Measurements from ENCODE around the gene RTL1. TPM values are rescaled to one million over a fixed set of nuclear protein-coding genes. Genes with fewer than 3 reads are reported as not detected.

The RTL1 gene
- total RNA-seq, 1 donor from 2014 or later = not detected

DNA sequence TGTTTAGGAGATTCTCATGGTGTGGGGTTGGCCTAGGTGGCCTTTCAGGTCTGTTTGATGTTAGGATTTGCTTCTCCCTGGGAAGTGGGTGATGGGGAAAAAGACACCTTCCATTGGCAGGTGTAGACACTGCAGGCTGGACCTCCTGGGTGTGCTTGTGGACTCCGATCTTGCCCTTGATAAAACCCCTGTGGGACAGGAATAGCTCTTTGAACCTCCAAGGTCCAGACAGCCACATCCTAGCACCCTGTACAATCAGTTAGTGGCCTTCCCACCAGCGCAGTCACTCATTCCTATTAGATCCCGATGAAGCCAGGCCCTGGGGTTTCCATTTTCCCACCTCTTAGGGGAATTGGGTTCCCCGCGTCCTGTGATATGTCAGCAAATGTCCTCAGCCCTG lies 49.1 kb downstream of the RTL1 start:
- no peak for ATAC-seq
- DNase-seq (ENCODE audit: low spot score) = no peak

- ATAC-seq (no peak), DNase-seq (ENCODE audit: low spot score) (no peak)
Measured at GRCh38 chr14:100851946-100852620, 51.4 kb downstream of the RTL1 start.

- DNase-seq (ENCODE audit: low spot score) = no peak
- no peak for ATAC-seq
Measured at GRCh38 chr14:100851586-100851916, 52.0 kb downstream of the RTL1 start.

DNA sequence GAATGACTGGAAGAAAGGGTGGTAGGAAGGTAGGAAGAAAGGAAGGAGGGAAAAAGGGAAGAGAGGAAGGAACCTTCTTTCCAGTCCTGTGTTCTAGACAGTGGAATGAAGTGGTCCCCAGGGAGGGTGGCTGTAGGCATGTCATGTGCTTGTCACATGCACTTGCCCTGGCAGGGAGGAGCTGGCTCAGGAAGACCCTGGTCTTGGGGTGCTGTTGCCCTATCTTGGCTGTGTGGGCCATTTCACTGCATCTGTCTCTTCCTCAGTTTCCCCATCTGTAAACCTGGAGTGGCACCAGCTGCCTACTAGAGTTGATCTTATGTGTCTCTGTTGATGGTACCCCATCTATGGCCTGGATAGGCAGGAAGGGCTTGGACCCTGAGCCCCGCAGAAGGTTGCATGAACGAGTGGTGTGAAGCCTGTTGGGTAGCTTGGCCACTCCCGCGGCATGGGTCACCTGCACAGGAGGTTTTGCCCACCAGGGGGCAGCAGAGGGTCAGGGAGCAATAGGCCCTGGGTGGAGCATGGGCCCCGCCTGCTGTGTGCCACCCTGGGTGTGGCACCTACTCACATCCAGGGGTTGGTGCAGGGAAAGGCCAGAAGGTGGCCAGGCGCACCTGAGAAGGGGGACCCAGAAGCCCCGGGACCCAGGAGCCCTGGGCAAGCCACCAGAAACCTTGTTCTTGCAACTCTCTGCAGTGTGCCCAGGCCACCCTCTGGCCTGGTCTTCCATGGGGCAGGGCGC lies 52.5 kb downstream of the RTL1 start:
- ATAC-seq (peak; percentile 99), DNase-seq (ENCODE audit: low spot score) (peak; percentile 83)

- no peak for DNase-seq (ENCODE audit: low spot score)
- no peak for ATAC-seq
Measured at GRCh38 chr14:100849115-100849781, 54.3 kb downstream of the RTL1 start.

DNA sequence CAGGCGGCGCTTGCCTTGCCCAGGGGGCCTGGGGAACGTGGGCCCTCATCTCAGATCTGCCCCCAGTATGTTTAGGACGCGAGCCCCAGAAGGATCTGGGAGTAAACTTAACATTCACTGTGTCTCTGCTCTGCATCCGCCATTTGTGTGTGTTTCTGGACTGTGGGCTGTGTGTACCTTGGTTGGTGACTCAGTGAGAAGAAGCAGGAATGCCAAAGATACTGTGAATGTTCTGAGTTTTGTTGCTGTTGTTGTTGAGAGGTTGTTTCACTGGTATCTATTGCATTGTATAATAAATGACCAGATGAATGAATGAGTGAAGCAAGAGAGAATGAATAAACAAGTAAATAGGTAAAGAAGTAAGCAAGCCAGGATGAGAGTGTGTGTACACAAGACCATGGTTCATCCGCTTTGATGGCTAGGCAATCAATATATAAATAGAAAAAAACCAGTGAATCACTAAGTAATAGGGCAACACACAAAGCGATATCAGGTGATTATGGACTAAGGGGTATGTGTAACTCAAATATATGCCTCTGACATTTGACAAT lies 57.1 kb downstream of the RTL1 start:
- ATAC-seq (no peak), DNase-seq (ENCODE audit: low spot score) (no peak)

DNA sequence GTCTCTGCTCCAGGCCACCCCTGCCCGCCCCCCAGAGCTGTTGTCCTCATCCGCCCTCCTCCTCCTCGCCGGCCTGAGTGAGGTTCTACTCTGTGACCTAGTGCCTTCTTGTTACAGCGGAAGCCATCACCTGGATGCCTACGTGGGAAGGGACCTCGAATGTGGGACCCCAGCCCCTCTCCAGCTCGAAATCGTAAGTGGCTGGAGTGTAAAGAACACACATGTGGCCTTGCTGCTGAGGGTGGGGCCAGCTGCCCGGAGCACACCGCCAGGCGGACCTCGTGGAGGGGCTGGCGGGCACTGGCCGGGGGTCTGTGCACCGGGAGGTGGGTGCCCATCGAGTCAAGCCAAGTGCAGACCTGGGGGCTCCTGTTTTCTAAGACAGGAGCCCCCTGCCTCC lies 58.2 kb downstream of the RTL1 start:
- no peak for ATAC-seq
- DNase-seq (ENCODE audit: low spot score) = no peak

DNA sequence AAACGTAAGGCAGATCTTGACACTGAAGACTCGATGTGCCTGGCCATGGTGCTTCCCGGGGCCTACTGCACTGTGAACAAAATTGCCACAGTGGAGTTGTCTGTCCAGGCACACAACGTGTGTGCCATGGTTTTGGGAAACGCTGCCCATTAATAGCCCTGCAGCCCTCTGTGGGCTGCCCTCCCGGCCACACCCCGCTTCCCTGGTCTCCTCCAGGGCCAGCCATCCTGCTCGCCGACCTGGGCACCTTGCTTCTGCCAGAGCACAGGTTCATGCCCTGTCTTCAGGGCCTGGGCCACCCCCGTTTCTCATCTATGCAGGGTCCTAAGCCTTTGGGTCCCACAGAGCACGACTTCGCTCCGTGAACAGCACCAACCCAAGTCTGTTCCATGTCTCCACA lies 58.7 kb downstream of the RTL1 start:
- DNase-seq (ENCODE audit: low spot score) (no peak), ATAC-seq (no peak)

DNA sequence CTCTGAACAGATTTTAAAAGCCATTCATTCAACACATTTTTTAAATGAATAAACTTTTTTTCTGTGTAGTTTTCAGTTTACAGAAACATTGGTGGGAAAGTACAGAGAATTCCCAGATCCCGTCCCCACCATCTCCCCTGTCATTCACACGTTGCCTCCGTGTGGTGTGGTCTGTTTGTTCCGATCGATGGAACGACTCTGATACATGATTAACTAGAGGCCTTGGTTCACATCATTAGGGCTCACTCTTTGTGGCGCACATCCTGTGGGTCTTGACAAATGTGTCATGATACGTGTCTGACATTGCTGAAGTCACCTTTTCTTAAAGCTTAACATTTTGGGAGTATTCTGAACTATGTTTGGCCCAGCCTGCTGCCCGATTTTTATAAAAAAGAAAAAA lies 59.1 kb downstream of the RTL1 start:
- ATAC-seq (no peak), DNase-seq (ENCODE audit: low spot score) (no peak)

DNA sequence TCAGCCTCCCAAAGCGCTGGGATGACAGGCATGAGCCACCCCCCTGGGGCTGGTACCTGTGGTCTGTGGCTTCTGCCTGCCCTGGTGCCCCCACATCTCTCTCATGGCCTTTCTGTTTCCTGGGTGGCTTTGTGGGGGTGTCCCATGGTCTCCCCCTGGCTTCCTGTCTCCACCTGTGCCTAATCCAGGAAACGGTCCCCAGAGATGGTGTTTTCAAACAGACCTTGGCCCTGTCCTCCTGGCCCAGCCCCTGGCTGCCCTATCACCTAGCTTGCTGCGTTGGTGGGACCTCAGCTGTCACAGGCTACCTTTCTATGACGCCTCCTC lies 59.5 kb downstream of the RTL1 start:
- ATAC-seq (no peak), DNase-seq (ENCODE audit: low spot score) (no peak)

GRCh38 chr14:100842799-100843198 lies 60.7 kb downstream of the RTL1 start:
- ATAC-seq (no peak), DNase-seq (ENCODE audit: low spot score) (no peak)

- no peak for ATAC-seq
- DNase-seq (ENCODE audit: low spot score) = no peak
Measured at GRCh38 chr14:100841761-100842403, 61.6 kb downstream of the RTL1 start.

GRCh38 chr14:100841066-100841760 lies 62.3 kb downstream of the RTL1 start:
- ATAC-seq (no peak), DNase-seq (ENCODE audit: low spot score) (no peak)

- DNase-seq (ENCODE audit: low spot score) (no peak), ATAC-seq (no peak)
Measured at GRCh38 chr14:100840286-100841065, 63.0 kb downstream of the RTL1 start.

DNA sequence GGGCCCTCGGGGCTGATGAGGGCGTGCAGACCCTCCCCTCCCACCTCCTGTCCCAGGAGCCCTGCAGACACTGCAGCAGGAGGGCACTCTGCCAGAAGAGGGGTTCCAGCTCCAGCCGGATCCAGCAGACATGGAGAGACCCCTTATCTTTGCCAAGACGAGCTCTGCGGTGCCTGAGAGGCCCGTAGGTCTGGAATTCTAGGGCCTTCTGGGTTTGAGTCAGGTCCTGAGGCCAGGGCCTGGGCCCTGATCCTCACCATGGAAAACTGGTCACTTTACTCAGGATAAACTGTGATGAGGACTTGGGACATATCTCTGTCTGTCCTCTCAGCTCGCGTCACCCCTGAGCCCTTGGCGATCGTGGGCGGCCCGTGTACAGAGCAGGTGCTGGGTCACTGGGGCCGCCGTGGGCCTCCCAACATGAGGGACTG lies 63.8 kb downstream of the RTL1 start:
- DNase-seq (ENCODE audit: low spot score) (no peak), ATAC-seq (no peak)

DNA sequence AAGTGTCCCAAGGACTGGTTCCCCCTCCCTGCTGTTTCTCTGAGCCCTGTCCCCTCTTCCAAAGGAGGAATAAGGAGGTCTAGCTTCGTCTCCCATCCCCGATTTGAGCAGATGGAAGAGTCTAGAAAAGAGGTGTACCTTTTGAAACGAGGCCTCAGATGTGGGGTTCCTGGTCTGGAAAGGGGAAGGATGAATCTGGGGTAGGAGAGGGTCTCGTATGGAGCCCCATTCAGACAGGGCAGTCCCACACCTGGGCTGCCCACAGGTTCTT lies 64.3 kb downstream of the RTL1 start:
- DNase-seq (ENCODE audit: low spot score) = no peak

GRCh38 chr14:100838493-100839314 lies 64.8 kb downstream of the RTL1 start:
- ATAC-seq (no peak), DNase-seq (ENCODE audit: low spot score) (no peak)

More for the DNA sequence above, 64.3 kb downstream of the RTL1 start:
- no peak for ATAC-seq

DNA sequence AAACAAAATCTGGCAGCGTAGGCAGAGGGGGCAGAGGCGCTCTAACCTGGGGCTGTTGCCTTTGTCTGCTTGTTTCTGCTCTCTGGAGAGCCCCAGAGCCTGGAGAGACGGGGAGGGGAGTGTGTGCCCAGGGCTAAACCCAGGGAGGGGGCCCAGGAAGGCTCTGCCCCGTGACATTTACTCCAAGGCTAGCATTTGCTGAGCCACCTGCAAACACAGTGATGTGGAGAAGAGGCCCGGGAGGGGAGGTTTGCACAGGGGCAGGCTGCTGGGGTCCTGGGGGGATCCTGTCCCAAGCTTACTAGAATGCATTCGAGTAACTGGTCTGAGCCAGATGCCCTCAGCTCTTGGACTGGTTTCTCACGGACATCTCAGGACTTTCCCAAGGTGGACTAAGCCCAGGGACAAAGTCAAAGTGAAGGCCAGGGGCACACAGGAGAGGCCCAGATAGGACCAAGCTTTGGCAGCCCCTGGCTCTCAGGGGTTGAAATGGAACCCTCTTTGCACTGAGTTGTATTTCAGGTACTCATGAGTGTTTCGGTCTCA lies 65.6 kb downstream of the RTL1 start:
- ATAC-seq = no peak
- no peak for DNase-seq (ENCODE audit: low spot score)
